CD4-positive, alpha-beta T cell (primary cell): ENCODE data around the gene ATP13A5. TPM values are rescaled to one million over a fixed set of nuclear protein-coding genes. Genes with fewer than 3 reads are reported as not detected.

Experiments
- ATAC-seq: fragments of 200-7000 bp; cut with Tn5 transposase; one replicate; pipeline ENCODE4 v1.10.0; 2022; ENCODE audit warnings: mild to moderate bottlenecking; ENCODE audit not compliant: poor library complexity
- CTCF ChIA-PET: fragments of 350-600 bp; sonication (Branson Sonifier 250); formaldehyde crosslinking; loops from one replicate; lab custom pipeline; 2021; ENCODE audit warnings: antibody characterized with exemption, inconsistent platforms; lab: Charles Lee
- POLR2A ChIA-PET: fragments of 350-600 bp; sonication (Branson Sonifier 250); formaldehyde crosslinking; loops from one replicate; lab custom pipeline; 2021; ENCODE audit warnings: antibody characterized with exemption, inconsistent platforms; lab: Charles Lee
- DNase-seq, 14 experiments: peaks; one replicate each; pipeline ENCODE4 v3.0.0-alpha.2; 2013 to 2020; ENCODE audit warnings: mixed read lengths in 2 of 14
- H3K27ac ChIP-seq, 2 donors: one replicate each; pipeline versions ENCODE4 v1.5.1 to v1.7.0; 2013; ENCODE audit warnings: low read length in 2 of 2, low read depth in 1 of 2, mild to moderate bottlenecking in 1 of 2
- H3K27me3 ChIP-seq, 2 experiments: 1 replicate in 1 of 2; 2 replicates in 1 of 2; pipeline versions ENCODE4 v1.6.1 to v1.7.0; 2013; ENCODE audit warnings: low read length in 2 of 2, control low read depth in 1 of 2, mild to moderate bottlenecking in 1 of 2, moderate library complexity in 1 of 2; ENCODE audit not compliant: insufficient read depth in 2 of 2, control insufficient read depth in 1 of 2
- H3K36me3 ChIP-seq: one replicate; pipeline ENCODE4 v1.6.1; 2013; ENCODE audit warnings: low read length, control low read depth; ENCODE audit not compliant: insufficient read depth
- H3K4me1 ChIP-seq: one replicate; pipeline ENCODE4 v1.6.1; 2013; ENCODE audit warnings: low read length, control low read depth; ENCODE audit not compliant: insufficient read depth
- H3K4me3 ChIP-seq: one replicate; pipeline ENCODE4 v1.5.1; 2013; ENCODE audit warnings: mild to moderate bottlenecking, low read length, moderate library complexity
- H3K9me3 ChIP-seq, 2 experiments: 1 replicate in 1 of 2; 2 replicates in 1 of 2; pipeline versions ENCODE4 v1.6.1 to v1.7.0; 2013; ENCODE audit warnings: low read length in 2 of 2, mild to moderate bottlenecking in 2 of 2, control low read depth in 1 of 2, moderate library complexity in 1 of 2; ENCODE audit not compliant: control insufficient read depth in 1 of 2, insufficient read depth in 1 of 2
- H3K27ac Mint-ChIP-seq: one replicate; pipeline ENCODE4 v1.8.0; 2020; ENCODE audit warnings: mixed read lengths
- H3K27me3 Mint-ChIP-seq: one replicate; pipeline ENCODE4 v1.8.0; 2021; ENCODE audit warnings: mixed read lengths
- H3K36me3 Mint-ChIP-seq: one replicate; pipeline ENCODE4 v1.8.0; 2021; ENCODE audit warnings: low read depth, mixed read lengths
- H3K4me1 Mint-ChIP-seq: one replicate; pipeline ENCODE4 v1.8.0; 2021; ENCODE audit warnings: low read depth, mixed read lengths
- H3K4me3 Mint-ChIP-seq: one replicate; pipeline ENCODE4 v1.8.0; 2020; ENCODE audit warnings: mild to moderate bottlenecking, mixed read lengths
- H3K9me3 Mint-ChIP-seq: one replicate; pipeline ENCODE4 v1.8.0; 2020; ENCODE audit warnings: mixed read lengths
- intact Hi-C, 2 experiments: fragments of 100-400 bp; cut with DNase I in 1 of 2; cut with micrococcal nuclease in 1 of 2; formaldehyde crosslinking; loops; one replicate each; pipeline versions ENCODE4 v1.15.1 to v1.9.0; 2023 to 2025; cut with DNase I, micrococcal nuclease
- total RNA-seq, 174 experiments: library from RNA in 2 of 174; stranded (reverse) in 2 of 174; gene quantifications; one replicate each; pipeline ENCODE4 v1.2.3 and lab custom pipeline; 2021 to 2026
- TF ChIP-seq, protein P1 (sequence below): fragments of 200-600 bp; IDR thresholded peaks from one replicate; pipeline ENCODE4 v1.8.0; 2022; ENCODE audit warnings: antibody characterized with exemption, mild to moderate bottlenecking

The ATP13A5 gene
- total RNA-seq, 2 experiments from 2014 or later: not detected

DNA sequence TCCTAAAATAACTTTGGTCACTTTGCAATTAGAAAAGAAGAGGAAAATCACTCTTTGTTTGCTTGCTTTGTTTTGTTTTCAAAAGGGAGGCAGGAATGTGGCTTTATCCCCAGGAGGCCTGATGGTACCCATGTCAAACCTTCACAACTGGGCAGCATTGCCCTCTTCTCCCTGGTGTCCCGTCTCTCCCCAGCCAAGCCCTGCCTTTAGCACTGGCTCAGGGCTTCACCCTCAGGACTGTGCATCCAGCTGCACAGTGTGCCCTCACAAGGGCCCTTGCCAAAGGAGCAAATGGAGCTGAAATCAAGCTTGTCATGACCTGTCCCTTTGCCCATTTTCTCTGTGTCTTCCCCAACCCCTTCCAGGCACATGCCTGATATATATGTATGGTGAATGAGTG, 29.1 kb upstream of the ATP13A5 start:
- no peaks in the 10 kb centered on the region for H3K4me1 ChIP-seq
- H3K27ac ChIP-seq: no peak overlapping the region
- DNase-seq: no peak
- ATAC-seq: no peak
- intact Hi-C loops: no loop called here
- TF ChIP-seq, protein P1, sequence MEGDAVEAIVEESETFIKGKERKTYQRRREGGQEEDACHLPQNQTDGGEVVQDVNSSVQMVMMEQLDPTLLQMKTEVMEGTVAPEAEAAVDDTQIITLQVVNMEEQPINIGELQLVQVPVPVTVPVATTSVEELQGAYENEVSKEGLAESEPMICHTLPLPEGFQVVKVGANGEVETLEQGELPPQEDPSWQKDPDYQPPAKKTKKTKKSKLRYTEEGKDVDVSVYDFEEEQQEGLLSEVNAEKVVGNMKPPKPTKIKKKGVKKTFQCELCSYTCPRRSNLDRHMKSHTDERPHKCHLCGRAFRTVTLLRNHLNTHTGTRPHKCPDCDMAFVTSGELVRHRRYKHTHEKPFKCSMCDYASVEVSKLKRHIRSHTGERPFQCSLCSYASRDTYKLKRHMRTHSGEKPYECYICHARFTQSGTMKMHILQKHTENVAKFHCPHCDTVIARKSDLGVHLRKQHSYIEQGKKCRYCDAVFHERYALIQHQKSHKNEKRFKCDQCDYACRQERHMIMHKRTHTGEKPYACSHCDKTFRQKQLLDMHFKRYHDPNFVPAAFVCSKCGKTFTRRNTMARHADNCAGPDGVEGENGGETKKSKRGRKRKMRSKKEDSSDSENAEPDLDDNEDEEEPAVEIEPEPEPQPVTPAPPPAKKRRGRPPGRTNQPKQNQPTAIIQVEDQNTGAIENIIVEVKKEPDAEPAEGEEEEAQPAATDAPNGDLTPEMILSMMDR: no peak
- Mint-ChIP-seq H3K4me1 (no peaks in the 10 kb centered on the region), H3K9me3 (no peaks in the 10 kb centered on the region), H3K27ac (no peak overlapping the region), H3K36me3 (no peaks in the 10 kb centered on the region), H3K4me3 (no peak overlapping the region), H3K27me3 (no peaks in the 10 kb centered on the region)
- H3K9me3 ChIP-seq: no peaks in the 10 kb centered on the region
- H3K36me3 ChIP-seq: no peaks in the 10 kb centered on the region
- H3K27me3 ChIP-seq: no peaks in the 10 kb centered on the region
- no peak overlapping the region for H3K4me3 ChIP-seq
- CTCF ChIA-PET: no interaction called here
- POLR2A ChIA-PET: no interaction called here

DNA sequence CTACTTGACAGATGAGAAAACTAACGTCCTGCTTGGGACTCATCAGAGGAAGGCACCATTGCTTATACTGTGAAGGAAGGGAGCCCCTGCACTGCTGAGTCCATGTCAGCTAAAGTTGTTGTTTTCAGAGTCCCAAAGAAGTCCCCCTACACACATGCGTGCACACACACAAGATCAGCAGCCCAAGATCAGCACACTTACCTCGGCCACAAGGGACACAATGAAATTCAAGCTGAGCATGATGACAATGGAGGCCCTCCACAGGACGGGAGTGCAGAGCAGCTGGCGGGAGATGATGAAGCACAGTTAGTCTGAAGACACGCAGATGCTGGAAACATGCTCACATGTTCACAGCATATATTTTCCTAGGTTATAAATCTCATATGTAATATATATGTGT, 28.6 kb upstream of the ATP13A5 start:
- Mint-ChIP-seq H3K36me3 (no peaks in the 10 kb centered on the region), H3K4me3 (no peak overlapping the region), H3K27me3 (no peaks in the 10 kb centered on the region), H3K9me3 (no peaks in the 10 kb centered on the region), H3K27ac (no peak overlapping the region), H3K4me1 (no peaks in the 10 kb centered on the region)
- H3K36me3 ChIP-seq: no peaks in the 10 kb centered on the region
- H3K27me3 ChIP-seq: no peaks in the 10 kb centered on the region
- intact Hi-C loops: no loop called here
- DNase-seq (no peak), ATAC-seq (no peak)
- no peak overlapping the region for H3K27ac ChIP-seq
- TF ChIP-seq, protein P1: no peak
- H3K9me3 ChIP-seq: no peaks in the 10 kb centered on the region
- no peak overlapping the region for H3K4me3 ChIP-seq
- POLR2A ChIA-PET: no interaction called here
- H3K4me1 ChIP-seq: no peaks in the 10 kb centered on the region
- CTCF ChIA-PET: no interaction called here

DNA sequence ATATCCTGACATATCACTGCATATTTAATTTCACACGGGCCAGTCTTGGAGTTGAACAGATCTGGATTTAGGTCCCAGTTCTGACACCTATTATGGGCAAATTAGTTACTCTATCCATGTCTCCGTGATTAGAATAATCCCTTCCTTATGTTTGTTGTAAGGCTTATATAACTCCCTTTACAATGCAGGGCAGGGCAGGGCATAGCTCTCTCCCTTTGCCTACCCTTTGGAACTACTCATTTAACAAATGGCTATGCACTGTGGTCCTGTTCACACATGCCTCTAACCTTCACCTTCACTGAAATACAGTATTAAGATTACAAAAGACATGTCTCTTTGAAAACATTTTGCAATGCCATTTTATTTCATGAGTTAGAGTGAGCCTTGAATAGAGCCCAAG, 24.8 kb upstream of the ATP13A5 start:
- intact Hi-C loops: no loop called here
- Histone ChIP-seq H3K9me3 (no peaks in the 10 kb centered on the region), H3K27me3 (no peaks in the 10 kb centered on the region), H3K4me3 (no peak overlapping the region), H3K4me1 (no peaks in the 10 kb centered on the region), H3K27ac (no peak overlapping the region), H3K36me3 (no peaks in the 10 kb centered on the region)
- H3K4me3 Mint-ChIP-seq: no peak overlapping the region
- no peak overlapping the region for H3K27ac Mint-ChIP-seq
- TF ChIP-seq, protein P1: no peak
- POLR2A ChIA-PET: no interaction called here
- no peaks in the 10 kb centered on the region for H3K4me1 Mint-ChIP-seq
- CTCF ChIA-PET: no interaction called here
- no peaks in the 10 kb centered on the region for H3K36me3 Mint-ChIP-seq
- H3K9me3 Mint-ChIP-seq: no peaks in the 10 kb centered on the region
- H3K27me3 Mint-ChIP-seq: no peaks in the 10 kb centered on the region
- no peak for ATAC-seq
- no peak for DNase-seq
